NT2/D1 (cell line): ENCODE data around the gene CLSTN2.

Source experiments
- SUZ12 ChIP-seq: IDR thresholded peaks from 2 replicates; pipeline ENCODE4 v1.6.1; 2011; ENCODE audit not compliant: insufficient read length, insufficient read depth; ENCODE audit errors: extremely low read depth
- YY1 ChIP-seq: IDR thresholded peaks from 2 replicates; pipeline ENCODE4 v1.6.1; 2011; ENCODE audit not compliant: insufficient read length, insufficient read depth

DNA sequence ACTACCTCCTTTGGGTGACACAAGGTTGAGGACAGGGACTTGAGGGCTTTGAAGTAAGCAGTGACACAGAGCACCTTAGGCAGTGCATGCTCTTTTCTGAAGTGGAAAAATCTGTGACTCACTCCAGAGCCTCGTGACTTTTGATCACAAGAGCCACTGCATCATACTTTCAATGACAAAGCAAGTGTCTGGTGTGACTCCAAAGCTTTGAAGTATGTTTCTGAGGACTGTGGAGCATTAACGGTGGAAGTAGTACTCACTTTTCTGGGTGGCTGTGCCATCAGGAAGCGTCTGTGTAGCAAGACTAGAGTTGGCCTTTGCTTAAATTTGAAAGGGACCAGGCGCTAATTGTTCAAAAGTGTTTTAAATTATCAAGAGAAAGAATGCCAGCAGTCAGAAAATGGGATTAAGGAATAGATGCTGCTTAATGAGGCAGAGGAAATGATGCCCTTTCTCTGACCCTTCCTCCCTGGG, 532.2 kb downstream of the CLSTN2 start:
- TF ChIP-seq SUZ12 (no peak), YY1 (no peak)
